Renal cortex interstitium (tissue), 15 donors: ENCODE results near the gene ZNF780A. TPM values are rescaled to one million over a fixed set of nuclear protein-coding genes. Genes with fewer than 3 reads are reported as not detected.
"Not testable (repeated sequence)": the region's sequence is repeated elsewhere in the genome, so short reads cannot be mapped to it uniquely, and the experiment has no call there.

ENCODE experiments used
- DNase-seq, 11 donors: peaks; one replicate each; pipeline ENCODE4 v3.0.0-alpha.2; 2013; ENCODE audit warnings: low read depth in 9 of 11, low spot score in 4 of 11; ENCODE audit errors: extremely low read depth in 1 of 11
- long read RNA-seq, 16 experiments: transcript quantifications; one replicate each; lab custom pipeline, GENCODE V29; 2026
- polyA plus RNA-seq, 3 donors: library from polyadenylated mRNA; unstranded; fragments of 120-200 nt; gene quantifications; one replicate each; pipeline ENCODE4 v1.2.1, GENCODE V29; 2013; ENCODE audit not compliant: insufficient read length in 3 of 3

The ZNF780A gene
- 10 to 100 TPM; 18.7 to 20.3 (median 19.7) TPM for polyA plus RNA-seq
- long read RNA-seq, donor 1, partial matches to known transcripts = 0 of 1 reads
- long read RNA-seq, donor 1, other reads (novel, unspliced or antisense) = 0 of 1 reads
- long read RNA-seq, donor 2, partial matches to known transcripts = 0 of 2 reads
- long read RNA-seq, donor 2, other reads (novel, unspliced or antisense) = 0 of 2 reads
- long read RNA-seq, donor 3, partial matches to known transcripts = 0 of 2 reads
- long read RNA-seq, donor 3, other reads (novel, unspliced or antisense) = 0 of 2 reads
- long read RNA-seq, donor 4 = 0 reads
- long read RNA-seq, donor 5, partial matches to known transcripts = 0 of 7 reads
- long read RNA-seq, donor 5, other reads (novel, unspliced or antisense) = 0 of 7 reads
- long read RNA-seq, donor 6, partial matches to known transcripts = 0 of 5 reads
- long read RNA-seq, donor 6, other reads (novel, unspliced or antisense) = 0 of 5 reads
- long read RNA-seq, donor 7, partial matches to known transcripts = 0 of 4 reads
- long read RNA-seq, donor 7, other reads (novel, unspliced or antisense) = 0 of 4 reads
- long read RNA-seq, donor 8, partial matches to known transcripts = 0 of 5 reads
- long read RNA-seq, donor 8, other reads (novel, unspliced or antisense) = 0 of 5 reads
- long read RNA-seq, donor 9, partial matches to known transcripts = 0 of 1 reads
- long read RNA-seq, donor 9, other reads (novel, unspliced or antisense) = 0 of 1 reads
- long read RNA-seq, donor 10, partial matches to known transcripts = 0 of 1 reads
- long read RNA-seq, donor 10, other reads (novel, unspliced or antisense) = 0 of 1 reads
- long read RNA-seq, donor 11, partial matches to known transcripts = 0 of 4 reads
- long read RNA-seq, donor 11, other reads (novel, unspliced or antisense) = 0 of 4 reads
- long read RNA-seq, donor 12, partial matches to known transcripts = 0 of 1 reads
- long read RNA-seq, donor 12, other reads (novel, unspliced or antisense) = 0 of 1 reads
- long read RNA-seq, donor 13, partial matches to known transcripts = 0 of 6 reads
- long read RNA-seq, donor 13, other reads (novel, unspliced or antisense) = 0 of 6 reads
- long read RNA-seq, donor 14, partial matches to known transcripts = 0 of 1 reads
- long read RNA-seq, donor 14, other reads (novel, unspliced or antisense) = 0 of 1 reads
- long read RNA-seq, donor 15, partial matches to known transcripts = 0 of 1 reads
- long read RNA-seq, donor 15, other reads (novel, unspliced or antisense) = 0 of 1 reads
- long read RNA-seq, donor 16, full-length matches to known transcripts = 4 of 4 reads
- long read RNA-seq, donor 16, partial matches to known transcripts = 0 of 4 reads
- long read RNA-seq, donor 16, other reads (novel, unspliced or antisense) = 0 of 4 reads

- DNase-seq = peak; percentile 35 to 80 (median 73)
Observed at GRCh38 chr19:40090241-40091204, at the start of gene ZNF780A. TSS of gene ZNF780A (minus strand) at chr19:40090943. CDS start at chr19:40084753, 6,190 bp downstream.

GRCh38 chr19:40139533-40140287 lies 49.0 kb upstream of the ZNF780A start:
- peak; percentile 11 to 40 (median 21) for DNase-seq

- DNase-seq = no peak
Observed at GRCh38 chr19:40136818-40137217, 46.1 kb upstream of the ZNF780A start.

- DNase-seq = no peak
Observed at GRCh38 chr19:40134866-40135265, 44.1 kb upstream of the ZNF780A start.

- no peak for DNase-seq
Observed at GRCh38 chr19:40133491-40133890, 42.7 kb upstream of the ZNF780A start.

GRCh38 chr19:40130013-40130412 lies 39.3 kb upstream of the ZNF780A start:
- DNase-seq = no peak

- no peak for DNase-seq
Observed at GRCh38 chr19:40129425-40129824, 38.7 kb upstream of the ZNF780A start.

GRCh38 chr19:40128991-40129390 lies 38.2 kb upstream of the ZNF780A start:
- DNase-seq = no peak

- DNase-seq = no peak
Observed at GRCh38 chr19:40119380-40119779, 28.6 kb upstream of the ZNF780A start.

- not testable (repeated sequence) for DNase-seq
Observed at GRCh38 chr19:40118638-40119037, 27.9 kb upstream of the ZNF780A start.

- no peak for DNase-seq
Observed at GRCh38 chr19:40116075-40116474, 25.3 kb upstream of the ZNF780A start.

GRCh38 chr19:40114119-40114518 lies 23.4 kb upstream of the ZNF780A start:
- DNase-seq = not testable (repeated sequence)

- DNase-seq = not testable (repeated sequence)
Observed at GRCh38 chr19:40112271-40112670, 21.5 kb upstream of the ZNF780A start.

GRCh38 chr19:40110570-40110969 lies 19.8 kb upstream of the ZNF780A start:
- DNase-seq = no peak

- no peak for DNase-seq
Observed at GRCh38 chr19:40104754-40105153, 14.0 kb upstream of the ZNF780A start.

- DNase-seq = no peak
Observed at GRCh38 chr19:40103600-40103999, 12.9 kb upstream of the ZNF780A start.

- DNase-seq = no peak
Observed at GRCh38 chr19:40101813-40102212, 11.1 kb upstream of the ZNF780A start.
